ENCODE measurements around the gene NPRL2.

The NPRL2 gene

GRCh38 chr3:50327943-50328691, 22.5 kb downstream of the NPRL2 start, which contains the start of gene TUSC2:
Gene TUSC2, minus strand, starts transcription at chr3:50328223. Its CDS starts 124 bp downstream, at chr3:50328099.
- TF ChIP-seq YY1 (IDR thresholded peaks at IDR 0.05; ENCODE audit: low read depth): 0 out of 2 replicates have a peak, but pooled peaks have one; percentile 63
- TF ChIP-seq MAX (IDR thresholded peaks at IDR 0.05): peak; percentile 78
- peak; percentile 76; the same call in 1 of the 2 replicates for TF ChIP-seq TAF1 (IDR thresholded peaks at IDR 0.05; ENCODE audit: low read depth)
- TF ChIP-seq EP300 (IDR thresholded peaks at IDR 0.05; ENCODE audit: borderline replicate concordance): peak; percentile 58
- 0 out of 2 replicates have a peak, but pooled peaks have one; percentile 29 for TF ChIP-seq TCF12 (IDR thresholded peaks at IDR 0.05; ENCODE audit: low read depth)
- TF ChIP-seq USF1 (IDR thresholded peaks at IDR 0.05): no peak
- no peak for TF ChIP-seq ZBTB7A (IDR thresholded peaks at IDR 0.05; ENCODE audit: low read depth)
- TF ChIP-seq CREB1 (IDR thresholded peaks at IDR 0.05; ENCODE audit: low read depth): peak; percentile 75
- peak; percentile 40; the same call in 1 of the 2 replicates for TF ChIP-seq EGR1 (IDR thresholded peaks at IDR 0.05)

- TF ChIP-seq USF1 (IDR thresholded peaks at IDR 0.05) (no peak), NFIC (IDR thresholded peaks at IDR 0.05) (no peak)
These were observed 23.4 kb downstream of the NPRL2 start for GRCh38 chr3:50327129-50327528.

GRCh38 chr3:50326182-50326541, 24.4 kb downstream of the NPRL2 start:
- TF ChIP-seq CREB1 (IDR thresholded peaks at IDR 0.05; ENCODE audit: low read depth) (no peak), CEBPB (IDR thresholded peaks at IDR 0.05) (no peak), ZBTB7A (IDR thresholded peaks at IDR 0.05; ENCODE audit: low read depth) (no peak), FOXM1 (IDR thresholded peaks at IDR 0.05; ENCODE audit: borderline replicate concordance, low read depth) (no peak), TEAD4 (IDR thresholded peaks at IDR 0.05) (no peak), USF1 (IDR thresholded peaks at IDR 0.05) (no peak), YY1 (IDR thresholded peaks at IDR 0.05; ENCODE audit: low read depth) (no peak), TCF12 (IDR thresholded peaks at IDR 0.05; ENCODE audit: low read depth) (no peak), EGR1 (IDR thresholded peaks at IDR 0.05) (no peak), RAD21 (IDR thresholded peaks at IDR 0.05; ENCODE audit: low read depth) (no peak), EP300 (IDR thresholded peaks at IDR 0.05; ENCODE audit: borderline replicate concordance) (no peak), TAF1 (IDR thresholded peaks at IDR 0.05; ENCODE audit: low read depth) (no peak), NFIC (IDR thresholded peaks at IDR 0.05) (no peak), MAX (IDR thresholded peaks at IDR 0.05) (no peak)
- TF ChIP-seq, protein P1, sequence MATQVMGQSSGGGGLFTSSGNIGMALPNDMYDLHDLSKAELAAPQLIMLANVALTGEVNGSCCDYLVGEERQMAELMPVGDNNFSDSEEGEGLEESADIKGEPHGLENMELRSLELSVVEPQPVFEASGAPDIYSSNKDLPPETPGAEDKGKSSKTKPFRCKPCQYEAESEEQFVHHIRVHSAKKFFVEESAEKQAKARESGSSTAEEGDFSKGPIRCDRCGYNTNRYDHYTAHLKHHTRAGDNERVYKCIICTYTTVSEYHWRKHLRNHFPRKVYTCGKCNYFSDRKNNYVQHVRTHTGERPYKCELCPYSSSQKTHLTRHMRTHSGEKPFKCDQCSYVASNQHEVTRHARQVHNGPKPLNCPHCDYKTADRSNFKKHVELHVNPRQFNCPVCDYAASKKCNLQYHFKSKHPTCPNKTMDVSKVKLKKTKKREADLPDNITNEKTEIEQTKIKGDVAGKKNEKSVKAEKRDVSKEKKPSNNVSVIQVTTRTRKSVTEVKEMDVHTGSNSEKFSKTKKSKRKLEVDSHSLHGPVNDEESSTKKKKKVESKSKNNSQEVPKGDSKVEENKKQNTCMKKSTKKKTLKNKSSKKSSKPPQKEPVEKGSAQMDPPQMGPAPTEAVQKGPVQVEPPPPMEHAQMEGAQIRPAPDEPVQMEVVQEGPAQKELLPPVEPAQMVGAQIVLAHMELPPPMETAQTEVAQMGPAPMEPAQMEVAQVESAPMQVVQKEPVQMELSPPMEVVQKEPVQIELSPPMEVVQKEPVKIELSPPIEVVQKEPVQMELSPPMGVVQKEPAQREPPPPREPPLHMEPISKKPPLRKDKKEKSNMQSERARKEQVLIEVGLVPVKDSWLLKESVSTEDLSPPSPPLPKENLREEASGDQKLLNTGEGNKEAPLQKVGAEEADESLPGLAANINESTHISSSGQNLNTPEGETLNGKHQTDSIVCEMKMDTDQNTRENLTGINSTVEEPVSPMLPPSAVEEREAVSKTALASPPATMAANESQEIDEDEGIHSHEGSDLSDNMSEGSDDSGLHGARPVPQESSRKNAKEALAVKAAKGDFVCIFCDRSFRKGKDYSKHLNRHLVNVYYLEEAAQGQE (IDR thresholded peaks at IDR 0.05; ENCODE audit: low read depth): no peak

DNA sequence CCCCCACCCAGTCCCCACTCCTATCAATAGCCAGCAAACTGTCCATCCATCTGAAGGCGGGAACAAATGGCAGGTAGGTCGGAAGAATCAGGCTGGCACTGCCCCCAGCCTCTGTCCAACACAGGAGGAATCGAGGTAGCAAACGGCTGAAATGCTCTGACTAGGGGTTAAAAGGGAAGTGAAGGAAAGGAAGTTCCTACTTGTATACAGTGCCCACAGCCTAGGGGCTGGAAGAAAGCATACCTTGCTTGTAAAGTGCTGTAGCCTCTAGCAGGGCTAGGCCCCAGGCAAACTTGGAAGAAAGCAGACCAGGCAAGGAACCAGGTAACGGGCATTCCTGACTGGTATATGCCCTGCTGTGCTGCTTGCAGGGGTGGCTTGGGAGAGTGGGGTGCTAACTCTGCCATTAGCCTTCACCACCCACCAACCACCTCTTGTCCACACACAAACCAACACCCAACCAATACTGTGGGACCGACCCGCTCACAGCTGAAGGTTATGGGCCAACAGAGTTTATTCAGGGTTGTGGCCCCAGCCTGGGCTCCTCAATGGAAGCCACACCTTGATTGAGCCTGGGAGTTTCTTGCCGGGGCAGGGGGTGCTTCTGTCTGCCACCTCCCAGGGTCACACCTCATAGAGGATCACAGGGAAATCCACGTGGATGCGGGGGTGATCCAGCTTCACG, 24.9 kb downstream of the NPRL2 start:
- TF ChIP-seq EP300 (IDR thresholded peaks at IDR 0.05; ENCODE audit: borderline replicate concordance): no peak

GRCh38 chr3:50325113-50325480, 25.5 kb downstream of the NPRL2 start:
- TF ChIP-seq FOXM1 (IDR thresholded peaks at IDR 0.05; ENCODE audit: borderline replicate concordance, low read depth): no peak
- TF ChIP-seq RAD21 (IDR thresholded peaks at IDR 0.05; ENCODE audit: low read depth): no peak
- no peak for TF ChIP-seq CREB1 (IDR thresholded peaks at IDR 0.05; ENCODE audit: low read depth)
- no peak for TF ChIP-seq ZBTB7A (IDR thresholded peaks at IDR 0.05; ENCODE audit: low read depth)
- no peak for TF ChIP-seq EGR1 (IDR thresholded peaks at IDR 0.05)
- TF ChIP-seq MAX (IDR thresholded peaks at IDR 0.05): no peak
- no peak for TF ChIP-seq TAF1 (IDR thresholded peaks at IDR 0.05; ENCODE audit: low read depth)
- no peak for TF ChIP-seq EP300 (IDR thresholded peaks at IDR 0.05; ENCODE audit: borderline replicate concordance)
- TF ChIP-seq CEBPB (IDR thresholded peaks at IDR 0.05): no peak
- no peak for TF ChIP-seq USF1 (IDR thresholded peaks at IDR 0.05)
- TF ChIP-seq TEAD4 (IDR thresholded peaks at IDR 0.05): no peak
- TF ChIP-seq YY1 (IDR thresholded peaks at IDR 0.05; ENCODE audit: low read depth): no peak

- TF ChIP-seq YY1 (IDR thresholded peaks at IDR 0.05; ENCODE audit: low read depth): 0 out of 2 replicates have a peak, but pooled peaks have one; percentile 15
- TF ChIP-seq, protein P1 (IDR thresholded peaks at IDR 0.05; ENCODE audit: low read depth): no peak
- peak; percentile 91 for TF ChIP-seq RAD21 (IDR thresholded peaks at IDR 0.05; ENCODE audit: low read depth)
These were observed 26.0 kb downstream of the NPRL2 start for GRCh38 chr3:50324351-50325112.

All from Ishikawa (cell line).